GM18861 (cell line): ENCODE measurements around the gene ALMS1.
A peak's percentile ranks its signal among the peaks of the same experiment; 100 is the strongest.
"Not testable (repeated sequence)": the region's sequence is repeated elsewhere in the genome, so short reads cannot be mapped to it uniquely, and the experiment has no call there.

ENCODE experiments used
- ATAC-seq: cut with Tn5 transposase; IDR thresholded peaks from one replicate; pipeline ENCODE4 v1.9.1; 2021; ENCODE audit not compliant: unreplicated experiment

ALMS1 gene

GRCh38 chr2:73386894-73387636 lies 1.4 kb downstream of the ALMS1 start:
- no peak for ATAC-seq

DNA sequence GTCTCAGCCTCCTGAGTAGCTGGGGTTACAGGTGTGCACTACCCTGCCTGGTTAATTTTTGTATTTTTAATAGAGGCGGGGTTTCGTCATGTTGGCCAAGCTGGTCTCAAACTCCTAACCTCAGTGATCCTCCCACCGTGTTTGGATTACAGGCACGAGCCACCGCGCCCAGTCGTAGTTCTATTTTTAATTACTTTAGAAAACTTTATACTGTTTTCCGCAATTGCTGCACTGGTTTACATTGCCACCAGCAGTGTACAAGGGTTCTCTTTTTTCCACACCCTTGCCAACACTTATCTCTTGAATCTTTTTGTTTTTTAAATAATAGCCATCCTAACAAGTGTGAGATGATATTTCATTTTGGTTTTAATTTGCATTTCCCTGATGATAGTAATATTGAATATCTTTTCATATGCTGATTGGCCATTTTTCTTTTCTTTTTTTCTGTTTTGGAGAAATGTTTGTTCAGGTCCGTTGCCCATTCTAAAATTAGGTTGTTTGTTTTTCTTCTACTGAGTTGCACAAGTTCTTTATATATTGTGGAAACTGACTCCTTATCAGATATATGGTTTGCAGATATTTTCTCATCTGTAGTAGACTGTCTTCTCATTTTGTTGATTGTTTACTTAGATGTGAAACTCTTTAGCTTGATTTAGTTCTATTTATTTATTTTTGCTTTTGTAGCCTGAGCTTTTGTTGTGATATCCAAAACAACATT lies 16.9 kb downstream of the ALMS1 start:
- ATAC-seq, result no peak

DNA sequence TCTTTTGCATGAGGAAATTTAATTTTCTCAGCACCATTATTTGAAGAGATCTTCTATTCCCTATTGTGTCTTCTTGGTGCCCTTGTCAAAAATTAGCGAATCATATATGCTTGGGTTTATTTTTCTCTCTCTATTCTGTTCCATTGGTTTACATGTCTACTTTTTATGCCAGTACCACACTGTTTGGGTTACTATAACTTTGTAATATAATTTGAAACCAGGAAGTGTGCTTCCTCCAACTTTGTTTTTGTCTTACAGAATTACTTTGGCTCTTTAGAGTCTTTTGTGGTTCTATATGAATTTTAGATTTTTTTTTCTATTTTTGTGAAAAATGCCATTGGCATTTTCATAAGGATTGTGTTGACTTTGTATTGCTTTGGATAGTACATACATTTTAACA lies 17.6 kb downstream of the ALMS1 start:
- ATAC-seq, result no peak

DNA sequence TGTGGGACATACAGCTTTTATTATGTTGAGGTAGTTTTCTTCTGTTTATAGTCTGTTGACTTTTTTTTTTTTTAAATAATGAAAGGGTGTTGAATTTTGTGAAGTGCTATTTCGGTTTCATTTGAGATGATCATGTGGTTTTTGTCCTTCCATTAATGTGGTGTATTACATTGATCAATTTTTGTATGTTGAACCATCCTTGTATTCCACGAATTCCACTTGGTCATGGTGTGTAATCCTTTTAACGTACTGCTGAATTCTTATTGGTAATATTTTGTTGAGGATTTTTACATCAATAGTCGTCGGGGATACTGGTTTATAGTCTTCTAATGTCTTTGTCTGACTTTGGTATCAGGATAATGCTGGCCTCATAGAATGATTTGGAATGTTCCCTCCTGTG lies 18.8 kb downstream of the ALMS1 start:
- ATAC-seq, result no peak

DNA sequence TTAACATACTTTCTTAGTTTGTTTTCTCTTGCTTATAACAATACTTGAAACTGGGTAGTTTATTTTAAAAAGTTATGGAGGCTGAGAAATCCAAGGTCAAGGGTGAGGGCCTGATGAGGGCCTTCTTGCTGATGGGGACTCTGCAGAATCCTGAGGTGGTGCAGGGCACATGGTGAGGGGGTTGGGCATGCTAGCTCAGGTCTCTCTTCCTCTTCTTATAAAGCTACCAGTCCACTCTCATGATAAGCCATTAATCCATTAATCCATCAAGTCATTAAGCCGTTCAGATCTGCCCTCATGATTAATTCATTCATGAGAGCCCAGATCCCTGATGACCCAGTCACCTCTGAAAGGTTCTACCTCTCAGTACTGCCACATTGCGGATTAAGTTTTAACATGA lies 21.4 kb downstream of the ALMS1 start:
- no peak for ATAC-seq

- peak; percentile 95 for ATAC-seq
Observed at GRCh38 chr2:73408198-73408597, 22.6 kb downstream of the ALMS1 start.

GRCh38 chr2:73414696-73415095 lies 29.1 kb downstream of the ALMS1 start:
- ATAC-seq, result no peak

DNA sequence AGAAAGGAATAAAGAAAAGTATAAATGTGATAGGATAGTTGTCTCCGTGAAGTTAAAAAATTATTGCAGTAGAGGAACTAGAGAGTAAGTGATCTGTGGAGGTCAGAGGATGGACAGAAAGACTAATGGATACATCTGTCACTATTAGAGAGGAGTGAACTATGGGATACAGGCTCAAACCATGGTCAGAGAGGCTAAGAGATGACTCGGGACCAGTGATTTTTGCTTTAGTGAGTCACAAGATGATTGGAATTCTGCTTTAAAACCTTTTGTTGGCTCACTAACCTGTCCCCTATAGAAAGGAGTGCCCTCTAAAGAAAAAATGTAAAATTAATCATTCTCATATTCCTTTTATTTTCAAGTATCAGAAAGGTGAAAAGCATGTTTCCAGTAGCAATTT lies 30.3 kb downstream of the ALMS1 start:
- ATAC-seq, result no peak

- ATAC-seq, result no peak
Observed at GRCh38 chr2:73418343-73418742, 32.7 kb downstream of the ALMS1 start.

DNA sequence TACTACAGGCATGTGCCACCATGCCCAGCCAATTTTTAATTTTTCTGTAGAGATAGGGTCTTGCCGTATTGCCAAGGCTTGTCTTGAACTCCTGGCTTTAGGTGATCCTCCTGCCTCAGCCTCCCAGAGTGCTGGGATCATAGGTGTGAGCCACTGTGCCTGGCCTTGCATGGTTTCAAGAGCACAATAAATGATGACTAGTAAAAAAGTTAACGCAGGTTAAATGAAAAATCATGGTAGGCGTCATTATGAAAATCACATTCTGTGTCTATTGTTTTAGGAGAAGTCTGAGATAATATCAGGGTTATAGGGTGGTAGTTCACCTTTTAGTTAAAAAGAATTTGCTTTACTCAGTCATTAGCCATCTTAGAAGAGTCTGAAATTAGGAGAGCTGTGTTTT lies 38.3 kb downstream of the ALMS1 start:
- ATAC-seq, result no peak

DNA sequence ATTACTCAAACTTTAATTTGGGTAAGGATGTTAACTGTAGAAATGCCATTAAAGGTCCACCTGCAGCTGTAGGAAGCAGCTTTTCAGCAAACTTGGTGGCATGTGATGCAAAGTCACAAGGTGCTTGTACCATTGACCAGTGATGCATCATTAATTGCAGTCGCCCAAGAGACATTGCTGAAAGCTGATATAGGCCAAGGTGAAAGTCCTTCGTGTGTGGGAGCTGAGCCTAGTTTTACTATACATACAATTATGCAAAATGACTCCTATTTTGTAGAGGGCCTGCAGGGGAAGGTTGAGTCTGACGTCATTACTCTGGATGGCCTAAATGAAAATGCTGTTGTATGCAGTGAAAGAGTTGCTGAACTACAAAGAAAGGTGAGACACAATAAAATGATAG lies 40.5 kb downstream of the ALMS1 start:
- no peak for ATAC-seq

DNA sequence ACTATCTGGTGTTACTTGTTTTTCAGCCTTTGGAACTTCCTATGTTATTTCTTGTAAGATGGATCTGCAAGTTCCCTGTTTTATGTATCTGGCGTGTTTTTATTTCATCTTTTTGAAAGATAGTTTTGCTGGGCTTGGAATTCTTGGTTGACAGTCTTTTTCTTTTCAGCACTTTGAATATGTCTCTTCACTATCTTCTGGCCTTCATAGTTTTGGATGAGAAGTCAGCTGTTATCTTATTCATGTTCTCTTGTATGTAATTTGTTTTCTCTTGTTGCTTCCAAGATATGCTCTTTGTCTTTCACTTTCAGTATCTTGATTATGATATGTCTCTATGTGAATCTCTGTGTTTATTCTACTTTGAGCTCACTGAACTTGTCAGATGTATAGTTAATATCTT lies 50.4 kb downstream of the ALMS1 start:
- ATAC-seq, result no peak

- no peak for ATAC-seq
Observed at GRCh38 chr2:73444202-73444601, 58.6 kb downstream of the ALMS1 start.

GRCh38 chr2:73448856-73449255 lies 63.2 kb downstream of the ALMS1 start:
- ATAC-seq, result no peak

- no peak for ATAC-seq
Observed at GRCh38 chr2:73449404-73449803, 63.8 kb downstream of the ALMS1 start.

GRCh38 chr2:73451263-73451972 lies 65.8 kb downstream of the ALMS1 start:
- peak; percentile 92 for ATAC-seq

DNA sequence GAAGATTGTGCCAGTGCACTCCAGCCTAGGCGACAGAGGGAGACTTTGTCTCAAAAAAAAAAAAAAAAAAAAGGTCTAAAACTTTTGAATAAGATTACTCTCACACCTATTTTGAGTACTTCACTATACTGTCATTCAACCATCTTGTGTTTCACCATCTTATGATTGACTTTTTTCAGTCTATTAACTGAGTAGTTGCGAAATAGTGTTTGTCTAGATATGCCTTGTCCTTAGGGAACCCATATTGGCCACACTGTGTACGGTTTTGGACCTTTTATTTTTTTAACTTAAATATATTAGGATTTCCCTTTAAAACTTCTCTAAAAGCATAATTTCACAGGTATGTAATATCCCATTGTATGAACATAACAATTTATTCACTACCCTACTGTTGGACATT lies 72.3 kb downstream of the ALMS1 start:
- ATAC-seq, result no peak

DNA sequence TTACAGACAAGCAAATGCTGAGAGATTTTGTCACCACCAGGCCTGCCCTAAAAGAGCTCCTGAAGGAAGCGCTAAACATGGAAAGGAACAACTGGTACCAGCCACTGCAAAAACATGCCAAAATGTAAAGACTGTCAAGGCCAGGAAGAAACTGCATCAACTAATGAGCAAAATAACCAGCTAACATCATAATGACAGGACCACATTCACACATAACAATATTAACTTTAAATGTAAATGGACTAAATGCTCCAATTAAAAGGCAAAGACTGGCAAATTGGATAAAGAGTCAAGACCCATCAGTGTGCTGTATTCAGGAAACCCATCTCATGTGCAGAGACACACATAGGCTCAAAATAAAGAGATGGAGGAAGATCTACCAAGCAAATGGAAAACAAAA lies 76.8 kb downstream of the ALMS1 start:
- not testable (repeated sequence) for ATAC-seq

GRCh38 chr2:73468376-73468775 lies 82.7 kb downstream of the ALMS1 start:
- no peak for ATAC-seq

GRCh38 chr2:73483874-73484273 lies 98.2 kb downstream of the ALMS1 start:
- not testable (repeated sequence) for ATAC-seq

GRCh38 chr2:73487112-73487657 lies 101.5 kb downstream of the ALMS1 start:
- ATAC-seq, result no peak

DNA sequence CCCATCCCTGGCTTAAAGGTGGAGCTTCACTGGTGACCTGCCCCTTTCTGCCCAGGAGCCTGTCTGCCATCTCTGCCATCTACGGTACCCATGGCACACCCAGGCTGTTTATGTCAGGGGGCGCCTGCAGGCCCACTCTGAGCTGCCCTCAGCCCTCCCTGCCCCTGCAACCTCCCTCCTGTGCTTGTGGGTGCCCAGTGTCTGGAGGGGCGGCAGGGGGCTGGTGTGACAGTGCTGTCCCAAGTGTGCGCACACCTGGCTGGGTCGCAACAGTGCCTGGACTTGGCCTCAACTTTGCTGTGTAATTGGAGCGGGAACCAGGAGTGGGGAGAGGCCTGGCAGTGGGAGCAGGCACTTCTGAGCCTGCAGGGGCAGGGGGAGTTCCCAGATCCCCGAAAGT lies 102.4 kb downstream of the ALMS1 start:
- ATAC-seq, result no peak
